K562 (cell line): ENCODE measurements around the gene IFRD1. TPM values are rescaled to one million over a fixed set of nuclear protein-coding genes. Genes with fewer than 3 reads are reported as not detected.

Source experiments
- BRD4 ChIP-seq: fragments of 200-600 bp; sonication (generic); IDR thresholded peaks from 2 replicates; pipeline ENCODE4 v1.6.1; 2017; ENCODE audit warnings: inconsistent platforms
- CAMTA2 ChIP-seq: fragments of 250-450 bp; sonication (Bioruptor Pico); conservative IDR thresholded peaks from 2 replicates; pipeline ENCODE4 v1.5.1; 2022
- CBFB ChIP-seq: sonication (generic); formaldehyde crosslinking; IDR thresholded peaks from 2 replicates; pipeline ENCODE4 v1.4.0; 2020; ENCODE audit warnings: mild to moderate bottlenecking, missing genetic modification reagents
- FOXO4 ChIP-seq: fragments of 450-650 bp; formaldehyde crosslinking; IDR thresholded peaks from 2 replicates; pipeline ENCODE4 v1.4.0; 2020; ENCODE audit warnings: mild to moderate bottlenecking, moderate library complexity
- MCM5 ChIP-seq: fragments of 450-650 bp; IDR thresholded peaks from 2 replicates; pipeline ENCODE4 v1.6.1; 2016; ENCODE audit warnings: low read depth
- NBN ChIP-seq: fragments of 450-650 bp; IDR thresholded peaks from 2 replicates; pipeline ENCODE4 v1.6.1; 2016; ENCODE audit warnings: low read depth, mild to moderate bottlenecking
- NCOA6 ChIP-seq: fragments of 450-650 bp; IDR thresholded peaks from 2 replicates; pipeline ENCODE4 v1.6.1; 2017; ENCODE audit warnings: mild to moderate bottlenecking
- NFE2 ChIP-seq: IDR thresholded peaks from 2 replicates; pipeline ENCODE4 v1.6.1; 2014; ENCODE audit warnings: antibody characterized with exemption, low read depth
- PATZ1 ChIP-seq: fragments of 250-450 bp; sonication (Bioruptor Pico); IDR thresholded peaks from 2 replicates; pipeline ENCODE4 v1.5.0; 2020; ENCODE audit warnings: mild to moderate bottlenecking, borderline replicate concordance
- SNIP1 ChIP-seq: fragments of 450-650 bp; IDR thresholded peaks from 2 replicates; pipeline ENCODE4 v1.7.1; 2017; ENCODE audit warnings: low read depth, mild to moderate bottlenecking
- SUPT5H ChIP-seq: fragments of 450-650 bp; IDR thresholded peaks from 2 replicates; pipeline ENCODE4 v1.6.1; 2016
- TAF9B ChIP-seq: fragments of 450-650 bp; IDR thresholded peaks from 2 replicates; pipeline ENCODE4 v1.6.1; 2018; ENCODE audit warnings: mild to moderate bottlenecking; ENCODE audit not compliant: partially characterized antibody
- TCF7L2 ChIP-seq: fragments of 150-350 bp; IDR thresholded peaks from 2 replicates; pipeline ENCODE4 v1.6.1; 2016; ENCODE audit warnings: low read depth, mild to moderate bottlenecking, low read length, moderate library complexity
- TFAP4 ChIP-seq: sonication (generic); formaldehyde crosslinking; IDR thresholded peaks from 2 replicates; pipeline ENCODE4 v1.8.0; 2022; ENCODE audit warnings: missing genetic modification reagents, mild to moderate bottlenecking, moderate library complexity, borderline replicate concordance
- TFE3 ChIP-seq: fragments of 450-650 bp; formaldehyde crosslinking; IDR thresholded peaks from 2 replicates; pipeline ENCODE4 v1.4.0; 2020; ENCODE audit warnings: mild to moderate bottlenecking, mixed read lengths
- XRCC3 ChIP-seq: fragments of 450-650 bp; IDR thresholded peaks from 2 replicates; pipeline ENCODE4 v1.6.1; 2017; ENCODE audit warnings: mild to moderate bottlenecking, moderate library complexity
- ZBTB1 ChIP-seq: sonication (generic); formaldehyde crosslinking; IDR thresholded peaks from 2 replicates; pipeline ENCODE4 v1.8.1; 2023; ENCODE audit warnings: missing genetic modification reagents, low read depth, mild to moderate bottlenecking, borderline replicate concordance
- ZC3H4 ChIP-seq: sonication (generic); formaldehyde crosslinking; IDR thresholded peaks from 2 replicates; pipeline ENCODE4 v1.9.0; 2021; ENCODE audit warnings: missing genetic modification reagents, borderline replicate concordance
- ZFX ChIP-seq: sonication (generic); formaldehyde crosslinking; IDR thresholded peaks from 2 replicates; pipeline ENCODE4 v1.8.0; 2022; ENCODE audit warnings: mild to moderate bottlenecking, missing genetic modification reagents, moderate library complexity
- ZNF384 ChIP-seq: IDR thresholded peaks from 2 replicates; pipeline ENCODE4 v1.6.1; 2012; ENCODE audit warnings: low read depth, low read length, improper control_type of control experiment
- ZNF589 ChIP-seq: fragments of 200-800 bp; sonication (Bioruptor generic); IDR thresholded peaks from 2 replicates; pipeline ENCODE4 v1.6.1; 2016; ENCODE audit warnings: low read depth, missing genetic modification characterization, missing compliant biosample characterization
- ZZZ3 ChIP-seq: fragments of 450-650 bp; IDR thresholded peaks from 2 replicates; pipeline ENCODE4 v1.6.1; 2016; ENCODE audit warnings: antibody characterized with exemption, mild to moderate bottlenecking, moderate library complexity
- polyA plus RNA-seq, 8 experiments: library from polyadenylated mRNA; depleted of rRNA in 4 of 8; stranded (reverse) in 5 of 8; unstranded in 3 of 8; fragments of >200 nt; fragmentation: Nextera tagmentation in 2 of 8; fragmentation: Illumina TruSeq in 1 of 8; extraction: Ambion mirVana in 2 of 8; extraction: Trizol in 1 of 8; gene quantifications; 2 replicates each; pipeline versions ENCODE4 v1.2.1 to v1.2.3, GENCODE V29; 2011 to 2014; ENCODE audit warnings: inconsistent platforms in 1 of 8, missing spikeins in 1 of 8
- total RNA-seq, 7 experiments: library from RNA; depleted of rRNA in 6 of 7; stranded (reverse); fragments of >200 nt in 6 of 7; fragmentation: Illumina TruSeq in 2 of 7; extraction: Trizol in 2 of 7; gene quantifications; 2 replicates each; pipeline versions ENCODE4 v1.2.1 to v1.2.3, GENCODE V29; 2011 to 2021; ENCODE audit warnings: low replicate concordance in 1 of 7

IFRD1 gene
- total and polyA plus RNA-seq, 9 of the 15 experiments (the other 6 are each of a cell fraction or from before 2014, with no cell fraction given), result 27.6 to 81.8 (median 68.1) TPM

- TF ChIP-seq TFAP4 (CRISPR knock-in tag) (no peak), XRCC3 (no peak), NBN (no peak), NCOA6 (no peak), ZNF384 (no peak), ZZZ3 (no peak), MCM5 (no peak), ZNF589 (CRISPR knock-in tag) (no peak; the same call in 1 of the 2 replicates), SUPT5H (no peak), CBFB (CRISPR knock-in tag) (no peak), SNIP1 (no peak), PATZ1 (CRISPR knock-in tag) (no peak), TAF9B (peak; percentile 42), FOXO4 (0 out of 2 replicates have a peak, but pooled peaks have one; percentile 37), ZBTB1 (no peak), BRD4 (no peak), ZFX (CRISPR knock-in tag) (no peak), TFE3 (CRISPR knock-in tag) (no peak), CAMTA2 (CRISPR knock-in tag) (no peak), ZC3H4 (CRISPR knock-in tag) (no peak), TCF7L2 (no peak), NFE2 (peak; percentile 100)
Measured at GRCh38 chr7:112422842-112423496, 27.3 kb upstream of the IFRD1 start (continued).
